Measurements from ENCODE around the gene ARL13B.
A peak's percentile ranks its signal among the peaks of the same experiment; 100 is the strongest.
"Not testable (repeated sequence)": the region's sequence is repeated elsewhere in the genome, so short reads cannot be mapped to it uniquely, and the experiment has no call there.

The ARL13B gene

GRCh38 chr3:94001827-94002495 lies 22.0 kb downstream of the ARL13B start:
- no peak for DNase-seq

DNA sequence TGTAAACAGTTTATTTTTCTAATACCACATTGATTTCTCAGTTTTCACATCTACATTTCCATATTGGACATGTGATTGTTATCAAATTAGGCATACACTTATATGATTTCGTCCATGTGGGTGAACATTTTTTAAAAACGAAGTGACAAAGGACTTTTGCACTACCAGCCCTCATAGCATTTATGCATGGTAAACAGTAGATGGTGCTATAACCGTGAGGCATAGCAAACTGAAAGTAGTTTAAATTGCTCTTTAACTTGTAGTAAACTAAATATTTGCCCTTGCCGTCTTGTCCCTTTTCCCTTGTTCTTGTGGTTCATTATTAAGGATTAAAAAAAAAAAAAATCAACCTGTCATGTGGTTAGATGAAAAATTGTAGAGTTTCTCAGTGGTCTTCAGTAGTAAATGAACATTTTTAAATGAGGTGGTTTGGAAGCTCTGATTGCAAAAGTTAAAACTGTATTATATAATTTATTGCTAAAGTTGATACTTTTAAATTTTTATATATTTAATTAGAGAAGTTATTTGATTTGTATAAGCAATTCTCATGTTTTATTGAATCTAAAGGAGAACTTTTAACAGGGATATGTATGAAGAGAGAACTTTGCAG lies 24.5 kb downstream of the ARL13B start:
- DNase-seq: no peak

GRCh38 chr3:94008253-94008652 lies 28.3 kb downstream of the ARL13B start:
- no peak for DNase-seq

DNA sequence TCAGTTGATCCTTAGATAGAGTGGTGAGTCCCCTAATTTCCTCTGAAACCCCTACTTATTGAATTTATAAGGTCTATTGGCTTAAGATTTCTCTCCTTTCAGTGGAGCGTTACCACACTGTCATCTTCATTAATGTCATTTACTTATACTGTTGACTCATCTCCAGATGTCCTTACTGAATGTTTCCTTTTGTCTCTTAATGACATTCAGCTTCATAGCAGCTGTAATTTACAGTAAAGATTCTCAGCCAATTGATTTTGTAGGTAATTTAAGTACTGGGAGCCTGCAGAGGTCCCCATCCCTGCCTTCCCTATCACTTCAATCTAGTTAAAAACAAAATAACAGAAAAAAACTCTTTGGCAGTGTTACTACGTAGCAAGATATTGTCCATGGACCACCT lies 29.7 kb downstream of the ARL13B start:
- DNase-seq: no peak

DNA sequence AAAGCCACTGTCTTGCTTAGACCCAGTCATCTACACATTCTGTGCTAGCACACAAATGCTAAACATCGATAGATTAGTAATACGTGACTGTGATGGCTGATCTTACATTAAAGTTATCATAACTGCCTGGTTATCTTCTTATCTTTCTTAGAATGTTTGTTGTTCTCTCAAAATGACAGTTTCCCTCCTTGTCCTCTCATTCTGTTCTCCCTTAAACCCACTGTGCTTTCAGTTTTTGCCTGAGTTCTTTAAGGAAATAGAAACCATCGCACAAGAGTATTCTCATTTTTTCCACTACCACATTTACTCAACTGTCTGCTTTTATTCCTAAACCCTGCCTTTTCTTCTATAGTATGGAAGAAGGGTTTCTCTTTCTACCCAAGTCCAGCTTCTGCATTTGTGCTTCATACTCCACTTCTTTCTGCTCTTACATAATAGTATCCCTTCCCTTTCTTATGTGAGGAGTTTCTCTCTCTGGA lies 31.3 kb downstream of the ARL13B start:
- no peak for DNase-seq

DNA sequence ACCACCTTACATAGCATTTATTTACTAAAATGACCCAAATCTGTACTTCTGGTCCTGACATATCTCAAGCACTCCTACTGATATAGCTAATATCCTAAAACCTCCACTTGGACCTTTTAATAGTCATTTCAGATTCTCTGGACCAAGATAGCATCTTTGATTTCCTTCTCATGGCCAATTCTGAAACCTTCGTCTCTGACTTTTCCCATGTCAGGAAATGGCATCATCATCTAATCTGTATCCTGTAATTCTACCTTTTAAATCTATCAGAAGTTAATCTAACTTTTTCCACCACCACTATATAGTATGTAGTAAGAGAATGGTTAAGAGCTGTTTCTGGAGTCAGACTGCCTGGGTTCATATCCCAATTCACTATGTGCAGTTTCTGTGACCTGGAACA lies 32.2 kb downstream of the ARL13B start:
- no peak for DNase-seq

DNA sequence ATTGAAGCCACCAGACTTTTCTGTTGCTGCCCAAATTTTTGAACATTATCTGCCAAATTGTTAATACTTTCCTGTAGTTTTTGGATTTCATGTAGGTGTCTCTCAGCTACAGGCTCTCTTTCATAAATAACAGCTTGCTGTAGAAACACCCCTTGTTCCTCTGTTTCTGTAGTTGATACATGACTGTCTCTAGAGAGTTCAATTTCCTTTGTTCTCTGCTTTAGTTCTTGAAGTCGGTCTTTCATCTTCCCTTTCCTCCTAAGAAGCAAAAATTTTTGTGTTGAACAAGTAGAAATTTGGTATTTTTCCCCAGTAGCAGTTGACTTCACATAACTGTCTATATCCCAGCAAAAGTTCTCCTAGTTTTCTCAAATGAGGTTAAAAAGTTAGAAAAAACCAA lies 35.1 kb downstream of the ARL13B start:
- DNase-seq: no peak

DNA sequence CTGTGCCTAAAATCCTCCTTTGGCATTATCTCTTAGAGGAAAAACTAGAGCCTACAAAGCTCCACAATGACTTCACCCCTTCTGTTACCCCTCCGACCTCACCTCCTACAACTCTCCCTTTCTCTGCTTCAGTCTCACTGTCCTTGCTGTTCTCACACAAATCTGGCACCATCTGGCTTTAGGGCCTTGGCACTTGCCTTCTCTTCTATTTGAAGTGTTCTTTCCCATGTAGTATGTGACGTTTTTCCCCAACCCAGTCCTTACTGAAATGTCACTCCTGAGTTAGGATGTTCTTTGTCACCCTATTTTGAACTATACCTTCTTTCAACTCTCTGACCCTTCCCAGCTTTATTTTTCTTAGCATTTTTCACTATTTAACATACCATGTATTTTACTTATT lies 39.7 kb downstream of the ARL13B start:
- no peak for DNase-seq

DNA sequence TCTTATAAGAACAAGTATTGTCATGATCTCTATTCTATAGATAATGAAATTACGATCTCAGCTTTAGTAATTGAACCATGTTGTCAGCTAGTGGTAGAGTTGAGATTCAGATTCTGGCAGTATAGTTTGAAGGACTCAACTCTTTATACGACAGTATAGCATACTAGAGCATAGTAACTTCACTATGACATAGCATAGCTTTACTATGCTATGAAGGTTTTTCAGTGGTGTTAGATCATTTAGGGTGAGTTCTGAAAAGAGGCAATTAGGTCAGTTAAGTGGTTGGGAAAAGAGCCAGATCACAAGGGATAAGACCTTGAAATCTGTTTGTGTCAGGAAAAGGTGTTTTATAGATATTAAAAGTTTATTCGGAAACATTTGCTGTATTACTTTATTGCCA lies 40.3 kb downstream of the ARL13B start:
- DNase-seq: no peak

GRCh38 chr3:94024385-94024784 lies 44.4 kb downstream of the ARL13B start:
- no peak for DNase-seq

- DNase-seq: no peak
These were observed 46.7 kb downstream of the ARL13B start for GRCh38 chr3:94026623-94027022.

GRCh38 chr3:94028093-94028837 lies 48.3 kb downstream of the ARL13B start, which contains the start of gene STX19:
TSS of gene STX19 (minus strand) at chr3:94028597. CDS start at chr3:94015269, 13,328 bp downstream.
- DNase-seq: no peak

- no peak for DNase-seq
These were observed 57.1 kb downstream of the ARL13B start for GRCh38 chr3:94036909-94037507.

DNA sequence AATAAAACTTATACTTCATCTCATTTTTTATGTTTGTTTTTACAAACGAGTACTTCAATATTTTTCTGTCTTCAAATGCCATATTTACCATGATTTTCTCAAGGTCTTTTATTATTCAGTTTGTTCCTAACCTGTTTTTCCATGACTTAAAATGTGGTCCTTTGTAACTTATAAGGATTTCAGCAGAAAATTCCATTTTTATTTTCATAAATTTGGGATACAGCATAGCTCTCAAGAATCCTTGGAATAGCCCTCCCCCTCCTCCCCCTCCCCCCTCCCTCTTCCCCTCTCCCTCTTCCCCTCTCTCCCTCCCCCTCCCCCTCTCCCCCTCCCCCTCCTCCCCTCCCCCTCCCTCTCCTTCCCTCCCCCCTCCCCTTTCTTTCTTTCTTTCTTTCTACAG lies 63.3 kb downstream of the ARL13B start:
- DNase-seq: no peak

GRCh38 chr3:94044100-94044936 lies 64.4 kb downstream of the ARL13B start:
- not testable (repeated sequence) for DNase-seq

DNA sequence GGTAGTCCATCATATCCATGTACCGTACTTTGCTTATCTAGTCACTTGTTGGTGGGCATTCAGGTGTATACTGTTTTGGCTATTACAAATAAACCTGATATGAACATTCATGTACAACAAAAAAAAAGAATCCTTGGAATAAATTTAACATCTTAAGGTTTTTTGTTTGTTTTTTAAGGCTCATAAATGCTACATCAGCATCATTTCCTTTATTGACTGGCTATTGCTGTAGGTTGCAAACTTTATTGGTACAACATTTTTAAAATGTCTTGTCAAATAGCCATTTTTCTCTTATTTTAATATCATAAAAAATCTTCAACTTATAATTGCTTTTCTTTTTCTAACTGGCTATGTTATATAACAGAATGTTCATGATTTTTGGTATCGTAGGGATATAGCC lies 66.6 kb downstream of the ARL13B start:
- no peak for DNase-seq

DNA sequence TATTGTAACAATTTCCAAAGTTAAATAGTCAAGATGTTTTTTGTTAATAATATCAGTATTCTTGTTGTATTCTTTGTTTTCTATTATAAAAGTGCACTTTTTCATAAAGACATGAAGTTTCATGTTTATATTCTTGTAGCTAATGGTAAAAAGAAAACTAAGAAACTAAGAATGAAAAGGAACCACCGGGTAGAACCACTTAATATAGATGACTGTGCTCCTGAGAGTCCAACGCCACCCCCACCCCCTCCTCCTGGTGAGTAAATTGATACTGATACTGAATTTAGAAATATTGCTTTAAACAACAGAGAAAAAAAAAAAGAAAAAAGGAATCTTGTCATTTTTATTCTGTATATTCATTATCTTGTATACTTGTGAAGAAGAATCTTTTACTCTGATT lies 69.3 kb downstream of the ARL13B start:
- no peak for DNase-seq

GRCh38 chr3:94050546-94050945 lies 70.6 kb downstream of the ARL13B start:
- no peak for DNase-seq

DNA sequence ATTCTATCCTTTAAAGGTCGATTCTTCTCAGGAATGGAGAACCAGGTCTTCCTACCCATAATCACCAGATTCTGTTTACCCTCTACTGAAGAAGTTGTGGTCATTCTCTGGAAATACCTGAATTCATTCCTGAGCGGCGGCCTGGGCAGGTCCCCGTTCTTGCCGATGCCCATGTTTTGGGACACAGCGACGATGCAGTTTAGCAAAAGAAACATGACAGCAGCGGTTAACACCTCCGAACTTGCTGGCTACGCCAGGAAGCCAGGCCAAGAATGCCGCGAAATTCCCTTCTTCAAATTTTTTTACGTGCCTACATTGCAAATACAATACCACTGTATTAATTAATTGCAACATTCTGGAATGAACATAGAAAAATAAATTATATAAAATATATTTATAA lies 81.3 kb downstream of the ARL13B start:
- no peak for DNase-seq

- peak; percentile 84 for DNase-seq
These were observed 82.8 kb downstream of the ARL13B start, which contains the start of the genes DHFR2 and NSUN3 for GRCh38 chr3:94062513-94063404. TSS of gene DHFR2 (minus strand) at chr3:94062916. CDS start at chr3:94061511, 1,405 bp downstream. TSS of gene NSUN3 (plus strand) at chr3:94063061. CDS start at chr3:94063127, 66 bp downstream.

DNA sequence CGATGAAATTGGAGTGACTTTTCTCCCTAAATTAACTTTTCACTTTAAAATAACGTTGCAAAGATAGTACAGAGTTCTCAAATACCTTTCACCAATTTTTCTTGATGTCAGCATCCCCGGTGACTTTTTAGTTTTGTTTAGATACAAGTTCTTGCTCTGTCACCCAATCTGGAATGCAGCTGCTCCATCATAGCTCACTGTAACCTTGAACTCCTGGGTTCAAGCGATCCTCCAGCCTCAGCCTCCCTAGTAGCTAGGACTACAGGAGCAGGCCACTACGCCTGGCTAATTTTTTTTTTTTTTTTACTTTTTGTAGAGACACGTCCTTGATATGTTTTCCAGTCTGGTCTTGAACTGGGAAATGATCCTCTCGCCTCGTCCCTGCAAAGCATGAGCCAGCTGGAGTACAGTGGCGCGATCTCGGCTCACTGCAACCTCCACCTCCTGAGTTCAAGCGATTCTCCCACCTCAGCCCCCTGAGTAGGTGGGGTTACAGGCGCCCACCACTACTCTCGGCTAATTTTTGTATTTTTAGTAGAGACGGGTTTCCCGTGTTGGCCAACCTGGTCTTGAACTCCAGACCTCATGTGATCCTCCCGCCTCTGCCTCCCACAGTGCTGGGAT lies 83.7 kb downstream of the ARL13B start:
- no peak for DNase-seq
